ENCODE data around the gene IMMT.

Gene IMMT

DNA sequence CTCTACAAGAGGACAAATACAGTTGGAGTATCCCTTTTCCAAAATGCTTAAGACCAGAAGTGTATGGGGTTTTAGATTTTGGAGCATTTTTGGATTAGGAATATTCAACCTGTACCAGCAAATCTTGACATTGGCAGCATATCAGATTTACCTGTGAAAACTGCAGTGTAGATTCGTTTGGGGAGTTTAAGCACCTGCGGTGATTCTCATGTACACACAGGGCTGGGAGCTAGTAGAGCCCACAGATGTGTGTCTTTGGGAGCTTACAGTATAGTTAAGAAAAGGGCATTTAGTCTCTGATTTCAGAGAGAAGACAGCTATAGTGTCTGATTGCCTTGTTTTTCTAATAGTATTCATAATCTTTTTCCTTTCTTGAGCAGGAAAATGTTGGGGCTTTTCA lies 59.1 kb downstream of the IMMT start:
- no peak for TF ChIP-seq SPI1 (IDR thresholded peaks at IDR 0.05; ENCODE audit: low read depth, low read length)
- no peak for TF ChIP-seq PAX5 (IDR thresholded peaks at IDR 0.05; ENCODE audit: insufficient read depth, low read length, severe bottlenecking)
- TF ChIP-seq POLR2AphosphoS5 (IDR thresholded peaks at IDR 0.05; ENCODE audit: low read depth, low read length) = no peak
- no peak for TF ChIP-seq TAF1 (IDR thresholded peaks at IDR 0.05; ENCODE audit: low read depth, low read length)
- no peak for TF ChIP-seq POLR2A (IDR thresholded peaks at IDR 0.05; ENCODE audit: low read depth, low read length)
- no peak for TF ChIP-seq POU2F2 (IDR thresholded peaks at IDR 0.05; ENCODE audit: low read depth, low read length)
- DNase-seq (ENCODE audit: insufficient read length, low spot score) (no peak), FAIRE-seq (no peak)

GRCh38 chr2:86135653-86136052 lies 59.6 kb downstream of the IMMT start:
- no peak for FAIRE-seq
- TF ChIP-seq POLR2A (IDR thresholded peaks at IDR 0.05; ENCODE audit: low read depth, low read length) (no peak), SPI1 (IDR thresholded peaks at IDR 0.05; ENCODE audit: low read depth, low read length) (no peak), TAF1 (IDR thresholded peaks at IDR 0.05; ENCODE audit: low read depth, low read length) (no peak), POLR2AphosphoS5 (IDR thresholded peaks at IDR 0.05; ENCODE audit: low read depth, low read length) (no peak), POU2F2 (IDR thresholded peaks at IDR 0.05; ENCODE audit: low read depth, low read length) (no peak), PAX5 (IDR thresholded peaks at IDR 0.05; ENCODE audit: insufficient read depth, low read length, severe bottlenecking) (no peak)
- DNase-seq (ENCODE audit: insufficient read length, low spot score) = no peak

DNA sequence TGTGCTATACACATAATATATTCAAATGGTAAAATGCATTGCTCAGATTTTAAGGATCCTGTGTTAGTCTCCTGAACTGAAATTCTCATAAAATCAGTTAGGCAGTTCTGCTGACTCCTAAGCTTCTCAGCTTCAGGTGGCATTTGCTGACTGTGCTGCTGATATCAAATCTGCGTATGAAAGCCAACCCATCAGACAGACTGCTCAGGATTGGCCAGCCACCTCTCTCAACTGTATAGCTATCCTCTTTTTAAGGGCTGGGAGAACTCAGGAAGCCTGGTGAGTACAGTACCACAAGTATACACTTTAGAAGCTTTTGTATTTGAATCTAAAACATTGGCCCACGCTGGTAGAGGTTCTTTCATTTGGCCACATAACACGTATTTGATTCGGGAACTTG lies 60.6 kb downstream of the IMMT start:
- FAIRE-seq = no peak
- DNase-seq (ENCODE audit: insufficient read length, low spot score) = no peak
- TF ChIP-seq POU2F2 (IDR thresholded peaks at IDR 0.05; ENCODE audit: low read depth, low read length) = no peak
- TF ChIP-seq POLR2A (IDR thresholded peaks at IDR 0.05; ENCODE audit: low read depth, low read length) = no peak
- TF ChIP-seq SPI1 (IDR thresholded peaks at IDR 0.05; ENCODE audit: low read depth, low read length) = no peak
- no peak for TF ChIP-seq PAX5 (IDR thresholded peaks at IDR 0.05; ENCODE audit: insufficient read depth, low read length, severe bottlenecking)
- no peak for TF ChIP-seq TAF1 (IDR thresholded peaks at IDR 0.05; ENCODE audit: low read depth, low read length)

GRCh38 chr2:86124683-86125082 lies 70.6 kb downstream of the IMMT start:
- TF ChIP-seq POLR2AphosphoS5 (IDR thresholded peaks at IDR 0.05; ENCODE audit: low read depth, low read length) (no peak), POLR2A (IDR thresholded peaks at IDR 0.05; ENCODE audit: low read depth, low read length) (no peak), SPI1 (IDR thresholded peaks at IDR 0.05; ENCODE audit: low read depth, low read length) (no peak), POU2F2 (IDR thresholded peaks at IDR 0.05; ENCODE audit: low read depth, low read length) (no peak), TAF1 (IDR thresholded peaks at IDR 0.05; ENCODE audit: low read depth, low read length) (no peak), PAX5 (IDR thresholded peaks at IDR 0.05; ENCODE audit: insufficient read depth, low read length, severe bottlenecking) (no peak)
- DNase-seq (ENCODE audit: insufficient read length, low spot score) (no peak), FAIRE-seq (no peak)

DNA sequence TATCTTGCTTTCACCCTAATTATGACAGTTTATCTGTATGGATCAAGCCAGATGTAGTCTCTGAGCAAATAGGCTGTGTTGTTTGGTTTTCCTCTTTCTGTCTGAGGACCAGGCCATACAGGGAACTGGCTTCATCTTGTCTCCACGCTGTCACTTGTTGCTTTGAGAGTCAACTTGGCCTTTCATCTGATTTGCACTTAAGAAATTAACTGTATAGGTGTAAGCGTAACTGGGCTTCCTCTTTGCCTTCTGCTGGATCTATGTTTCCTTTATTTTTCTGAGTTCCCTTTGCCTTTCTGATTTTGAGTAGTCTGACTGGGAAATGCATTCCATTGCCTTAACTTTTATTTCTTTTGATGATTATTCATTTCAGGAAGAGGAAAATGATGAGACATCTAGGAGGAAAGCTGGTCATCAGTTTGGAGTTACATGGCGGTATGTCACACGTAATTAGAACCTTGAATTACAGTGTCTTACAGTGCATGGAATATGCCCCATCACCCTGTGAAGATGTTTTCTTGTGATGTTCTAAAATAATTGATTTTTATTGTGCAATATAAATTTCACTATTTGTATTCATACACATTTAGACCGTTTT lies 71.8 kb downstream of the IMMT start:
- DNase-seq (ENCODE audit: insufficient read length, low spot score) (no peak), FAIRE-seq (no peak)
- TF ChIP-seq POLR2A (IDR thresholded peaks at IDR 0.05; ENCODE audit: low read depth, low read length) (no peak), POU2F2 (IDR thresholded peaks at IDR 0.05; ENCODE audit: low read depth, low read length) (no peak), SPI1 (IDR thresholded peaks at IDR 0.05; ENCODE audit: low read depth, low read length) (no peak)

DNA sequence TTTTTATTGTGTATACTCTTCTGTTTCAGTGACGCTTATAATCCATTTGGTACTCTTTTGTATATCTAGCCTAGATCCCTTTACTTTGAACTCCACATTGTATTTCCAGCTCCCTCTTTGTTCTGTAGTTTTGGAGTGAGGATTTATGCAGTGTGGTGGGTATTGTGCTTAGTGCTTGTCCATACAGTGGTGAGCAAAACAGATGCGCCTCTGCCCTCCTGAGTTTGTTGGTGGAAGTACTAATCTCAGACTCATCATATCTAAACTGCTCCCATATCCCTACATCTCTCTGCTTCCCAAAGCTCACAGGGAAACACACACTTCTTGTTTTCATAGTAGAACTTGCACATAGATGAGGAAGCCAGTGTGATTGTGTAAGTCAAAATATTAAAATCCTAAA lies 77.1 kb downstream of the IMMT start:
- DNase-seq (ENCODE audit: insufficient read length, low spot score) = no peak
- no peak for FAIRE-seq
- TF ChIP-seq PAX5 (IDR thresholded peaks at IDR 0.05; ENCODE audit: insufficient read depth, low read length, severe bottlenecking) (no peak), TAF1 (IDR thresholded peaks at IDR 0.05; ENCODE audit: low read depth, low read length) (no peak), POLR2A (IDR thresholded peaks at IDR 0.05; ENCODE audit: low read depth, low read length) (no peak), POU2F2 (IDR thresholded peaks at IDR 0.05; ENCODE audit: low read depth, low read length) (no peak), POLR2AphosphoS5 (IDR thresholded peaks at IDR 0.05; ENCODE audit: low read depth, low read length) (no peak), SPI1 (IDR thresholded peaks at IDR 0.05; ENCODE audit: low read depth, low read length) (no peak)

GRCh38 chr2:86107031-86107430 lies 88.2 kb downstream of the IMMT start:
- DNase-seq (ENCODE audit: insufficient read length, low spot score) = no peak
- FAIRE-seq = no peak
- TF ChIP-seq POU2F2 (IDR thresholded peaks at IDR 0.05; ENCODE audit: low read depth, low read length) (no peak), POLR2AphosphoS5 (IDR thresholded peaks at IDR 0.05; ENCODE audit: low read depth, low read length) (no peak), SPI1 (IDR thresholded peaks at IDR 0.05; ENCODE audit: low read depth, low read length) (no peak), POLR2A (IDR thresholded peaks at IDR 0.05; ENCODE audit: low read depth, low read length) (no peak), PAX5 (IDR thresholded peaks at IDR 0.05; ENCODE audit: insufficient read depth, low read length, severe bottlenecking) (no peak), TAF1 (IDR thresholded peaks at IDR 0.05; ENCODE audit: low read depth, low read length) (no peak)

DNA sequence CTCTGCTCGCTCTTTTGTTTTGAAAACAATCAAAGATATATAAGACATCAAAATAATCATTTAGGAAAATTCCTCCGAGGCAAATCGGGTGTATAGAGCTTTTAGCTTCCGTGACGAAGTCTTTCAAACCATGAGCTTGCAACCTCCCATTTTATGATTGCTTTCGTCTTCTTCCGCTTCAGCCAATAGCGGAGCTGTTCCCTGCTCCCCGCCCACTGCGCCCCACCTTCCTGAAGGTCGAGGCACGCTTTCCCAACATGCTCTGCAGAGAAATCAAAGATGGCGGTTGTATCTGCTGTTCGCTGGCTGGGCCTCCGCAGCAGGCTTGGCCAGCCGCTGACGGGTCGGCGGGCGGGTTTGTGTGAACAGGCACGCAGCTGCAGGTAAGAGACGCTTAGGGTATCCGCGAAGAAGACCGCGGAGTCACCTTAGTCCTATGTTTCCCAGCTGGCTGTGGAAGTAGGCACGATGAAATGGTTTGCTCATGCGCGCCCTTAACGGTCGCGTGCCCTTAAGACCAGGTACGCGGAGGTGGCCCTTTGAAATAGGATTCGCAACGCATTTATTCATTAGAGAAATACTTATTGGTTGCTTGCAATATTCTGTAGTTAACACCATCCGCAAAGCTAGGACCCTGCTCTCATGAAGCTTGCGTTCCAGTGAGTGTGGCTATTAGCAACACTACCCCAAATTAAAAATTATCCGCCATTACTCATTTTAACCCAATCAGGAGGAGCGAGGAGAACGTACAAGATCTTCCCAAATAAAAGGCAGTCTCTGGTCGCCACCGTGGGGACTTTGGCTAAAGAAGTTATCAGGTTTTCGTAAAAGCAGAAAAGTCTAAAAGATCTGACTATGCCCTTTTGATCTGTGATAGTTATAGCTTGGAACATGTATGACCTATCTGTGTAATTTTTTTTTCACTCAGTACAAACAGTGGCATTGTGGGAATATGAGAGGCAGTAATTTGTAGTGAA lies 89.0 kb downstream of the IMMT start, which contains the start of gene PTCD3:
PTCD3 (plus strand) TSS at position 267 of the 977 bp plus-strand sequence; CDS start at position 280, 13 bp downstream.
- DNase-seq (ENCODE audit: insufficient read length, low spot score) (peak; percentile 65), FAIRE-seq (no peak)
- TF ChIP-seq POLR2A (IDR thresholded peaks at IDR 0.05; ENCODE audit: low read depth, low read length) = peak; percentile 96
- peak; percentile 98 for TF ChIP-seq POLR2AphosphoS5 (IDR thresholded peaks at IDR 0.05; ENCODE audit: low read depth, low read length)
- peak; percentile 97 for TF ChIP-seq TAF1 (IDR thresholded peaks at IDR 0.05; ENCODE audit: low read depth, low read length)
- TF ChIP-seq PAX5 (IDR thresholded peaks at IDR 0.05; ENCODE audit: insufficient read depth, low read length, severe bottlenecking) = no peak
- TF ChIP-seq SPI1 (IDR thresholded peaks at IDR 0.05; ENCODE audit: low read depth, low read length) = no peak
- TF ChIP-seq POU2F2 (IDR thresholded peaks at IDR 0.05; ENCODE audit: low read depth, low read length) = peak; percentile 78

DNA sequence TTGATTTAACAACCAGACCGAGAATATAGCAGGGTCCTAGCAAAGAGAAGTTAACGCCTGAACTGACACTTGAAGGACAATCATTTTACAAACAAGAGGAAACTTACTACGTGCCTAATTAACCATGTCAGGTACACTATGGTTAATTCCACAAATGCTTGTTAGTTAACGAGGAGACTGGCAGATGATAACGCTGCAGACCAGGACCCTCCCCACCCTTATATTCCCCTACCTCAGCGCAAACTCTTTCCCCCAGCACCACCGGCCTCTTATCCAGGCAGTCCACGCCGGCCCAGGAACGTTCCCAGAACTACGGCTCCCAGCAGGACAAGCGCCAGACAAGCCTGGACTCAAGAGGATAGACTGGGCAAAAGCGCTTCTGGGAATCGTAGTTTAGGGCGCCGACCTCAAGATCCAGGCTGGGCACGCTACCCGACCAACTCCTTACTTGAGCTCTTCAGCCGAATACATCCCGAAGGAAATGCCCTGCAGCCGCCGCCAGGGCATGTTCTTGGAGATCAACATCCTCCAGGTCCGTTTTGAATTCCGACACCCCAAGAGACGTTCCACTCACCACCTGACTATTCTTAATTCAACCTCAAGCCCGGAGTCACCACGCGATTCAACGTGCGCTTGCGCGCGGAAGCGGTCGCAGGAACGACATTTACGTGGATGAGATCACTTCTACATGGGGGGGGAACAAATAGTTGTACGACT lies 89.9 kb downstream of the IMMT start, which contains the start of gene POLR1A:
POLR1A (minus strand) TSS at position 635 of the 717 bp plus-strand sequence; CDS start at position 525, 110 bp downstream.
- FAIRE-seq (peak; percentile 99), DNase-seq (ENCODE audit: insufficient read length, low spot score) (peak; percentile 41)
- TF ChIP-seq POLR2A (IDR thresholded peaks at IDR 0.05; ENCODE audit: low read depth, low read length) (peak; percentile 50), SPI1 (IDR thresholded peaks at IDR 0.05; ENCODE audit: low read depth, low read length) (no peak), TAF1 (IDR thresholded peaks at IDR 0.05; ENCODE audit: low read depth, low read length) (peak; percentile 85)

Data from GM12891 (cell line).